Thyroid gland (tissue), 4 donors: ENCODE results near the gene ANKRD27. TPM values are rescaled to one million over a fixed set of nuclear protein-coding genes. Genes with fewer than 3 reads are reported as not detected.

Experiments used
- DNase-seq, 2 donors: peaks; one replicate each; pipeline ENCODE4 v3.0.0-alpha.2; 2019
- H3K27ac ChIP-seq, 3 donors: fragments of 200-600 bp; sonication (generic); 1 replicate in 2 of 3; 2 replicates in 1 of 3; pipeline ENCODE4 v1.5.1; 2016 to 2019; ENCODE audit warnings: mild to moderate bottlenecking in 1 of 3, moderate library complexity in 1 of 3
- H3K27me3 ChIP-seq: fragments of 200-600 bp; sonication (generic); one replicate; pipeline ENCODE4 v1.5.1; 2019
- H3K36me3 ChIP-seq, 2 donors: fragments of 200-600 bp; sonication (generic); one replicate each; pipeline ENCODE4 v1.5.1; 2016 to 2019
- H3K4me1 ChIP-seq, 2 donors: fragments of 200-600 bp; sonication (generic); one replicate each; pipeline ENCODE4 v1.5.1; 2017 to 2019
- H3K4me3 ChIP-seq, 3 donors: fragments of 200-600 bp; sonication (generic); replicated peaks in 1 of 3; 1 replicate in 2 of 3; 2 replicates in 1 of 3; pipeline ENCODE4 v1.5.1; 2016; ENCODE audit warnings: mild to moderate bottlenecking in 1 of 3
- H3K9me3 ChIP-seq: fragments of 200-600 bp; sonication (generic); one replicate; pipeline ENCODE4 v1.5.1; 2017
- CTCF ChIP-seq, 6 experiments: fragments of 200-600 bp in 3 of 6; fragments of 450-650 bp in 3 of 6; sonication (generic) in 3 of 6; IDR thresholded peaks; one replicate each; pipeline ENCODE4 v1.5.1; 2016 to 2019; ENCODE audit warnings: antibody characterized with exemption in 6 of 6, mild to moderate bottlenecking in 2 of 6, inconsistent platforms in 1 of 6, moderate library complexity in 1 of 6
- POLR2A ChIP-seq, 2 donors: fragments of 450-650 bp; IDR thresholded peaks; one replicate each; pipeline ENCODE4 v1.6.1; 2017; ENCODE audit warnings: antibody characterized with exemption in 2 of 2, mild to moderate bottlenecking in 2 of 2, moderate library complexity in 1 of 2
- WGBS, 2 donors: methylation state at CpG; one replicate each; pipeline ENCODE4 v1.1.5; 2017; 5-methylcytosine and 5-hydroxymethylcytosine counted together
- intact Hi-C: fragments of 100-400 bp; cut with DNase I; formaldehyde crosslinking; loops from one replicate; pipeline ENCODE4 v1.15.1; 2023
- total RNA-seq, 4 donors: library from RNA; depleted of rRNA; stranded (reverse); fragments of >200 nt; gene quantifications; one replicate each; pipeline ENCODE4 v1.2.3, GENCODE V29; 2016

The ANKRD27 gene
- total RNA-seq, 4 donors from 2014 or later, result 29.7 to 64.8 (median 48.7) TPM

DNA sequence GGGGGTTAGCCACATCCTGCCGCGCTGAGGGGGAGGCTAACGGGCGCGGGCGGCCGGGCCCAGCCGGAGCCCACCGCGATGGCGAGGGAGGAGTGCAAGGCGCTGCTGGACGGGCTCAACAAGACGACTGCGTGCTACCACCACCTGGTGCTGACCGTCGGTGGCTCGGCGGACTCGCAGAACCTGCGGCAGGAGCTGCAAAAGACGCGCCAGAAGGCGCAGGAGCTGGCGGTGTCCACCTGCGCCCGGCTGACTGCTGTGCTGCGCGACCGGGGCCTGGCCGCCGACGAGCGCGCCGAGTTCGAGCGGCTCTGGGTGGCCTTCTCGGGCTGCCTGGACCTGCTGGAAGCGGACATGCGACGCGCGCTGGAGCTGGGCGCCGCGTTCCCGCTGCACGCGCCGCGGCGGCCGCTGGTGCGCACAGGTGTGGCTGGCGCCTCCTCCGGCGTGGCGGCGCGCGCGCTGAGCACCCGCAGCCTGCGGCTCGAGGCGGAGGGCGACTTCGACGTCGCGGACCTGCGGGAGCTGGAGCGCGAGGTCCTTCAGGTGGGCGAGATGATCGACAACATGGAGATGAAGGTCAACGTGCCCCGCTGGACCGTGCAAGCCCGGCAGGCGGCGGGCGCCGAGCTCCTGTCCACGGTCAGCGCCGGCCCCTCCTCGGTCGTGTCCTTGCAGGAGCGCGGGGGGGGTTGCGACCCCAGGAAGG lies 1.4 kb upstream of the ANKRD27 start:
- H3K4me1 ChIP-seq, result peaks cover 17 to 22% of the 10 kb centered on the region in 2 donors
- H3K27me3 ChIP-seq, result no peaks in the 10 kb centered on the region
- H3K27ac ChIP-seq, result no peak overlapping the region
- intact Hi-C loops, result loop anchor here (10.0 kb wide), 1 partner anchor 92 kb away; the partner anchor contains the start of gene PDCD5
- DNase-seq, result peak; percentile 33 to 39
- no peaks in the 10 kb centered on the region for H3K9me3 ChIP-seq
- no peak for TF ChIP-seq CTCF (IDR thresholded peaks at IDR 0.05)
- no peak for TF ChIP-seq POLR2A (IDR thresholded peaks at IDR 0.05)
- 2 to 4% methylated on average over 5 to 30 of the region's 93 CpGs for WGBS, 2 donors
- no peaks in the 10 kb centered on the region for H3K36me3 ChIP-seq
- peak overlapping the region in 1 of 3 donors; percentile 99 for H3K4me3 ChIP-seq

GRCh38 chr19:32675720-32676185 lies 773 bp upstream of the ANKRD27 start, which contains the start of gene RGS9BP:
TSS of gene RGS9BP (plus strand) at chr19:32675848. CDS start at chr19:32676264, 416 bp downstream.
- Histone ChIP-seq H3K9me3 (no peaks in the 10 kb centered on the region), H3K4me3 (peak within 1 kb of the TSS; percentile 58 to 99 (median 98)), H3K27ac (peak within 1 kb of the TSS; percentile 40 to 82 (median 63)), H3K27me3 (no peaks in the 10 kb centered on the region), H3K36me3 (no peaks in the 10 kb centered on the region), H3K4me1 (peaks cover 17 to 22% of the 10 kb centered on the region in 2 donors)
- 1 to 9% methylated on average over 10 to 21 of the region's 53 CpGs for WGBS, 2 donors
- TF ChIP-seq POLR2A (IDR thresholded peaks at IDR 0.05) (no peak), CTCF (IDR thresholded peaks at IDR 0.05) (no peak)
- intact Hi-C loops, result loop anchor here (10.0 kb wide), 1 partner anchor 91 kb away; the partner anchor contains the start of gene PDCD5
- peak; percentile 82 for DNase-seq

GRCh38 chr19:32674153-32674930 lies 638 bp downstream of the ANKRD27 start:
- peak overlapping the region in 2 of 3 donors; percentile 63 to 82 for H3K27ac ChIP-seq
- no peaks in the 10 kb centered on the region for H3K36me3 ChIP-seq
- peaks cover 25 to 29% of the 10 kb centered on the region in 2 donors for H3K4me1 ChIP-seq
- H3K4me3 ChIP-seq, result peak overlapping the region; percentile 58 to 99 (median 98)
- H3K27me3 ChIP-seq, result no peaks in the 10 kb centered on the region
- no peaks in the 10 kb centered on the region for H3K9me3 ChIP-seq
- WGBS, 2 donors, result 2 to 3% methylated on average over 23 to 28 of the region's 67 CpGs
- DNase-seq, result no peak
- TF ChIP-seq POLR2A (IDR thresholded peaks at IDR 0.05) (no peak), CTCF (IDR thresholded peaks at IDR 0.05) (no peak)
- intact Hi-C loops, result loop anchor here (10.0 kb wide), 1 partner anchor 90 kb away; the partner anchor contains the start of gene PDCD5

DNA sequence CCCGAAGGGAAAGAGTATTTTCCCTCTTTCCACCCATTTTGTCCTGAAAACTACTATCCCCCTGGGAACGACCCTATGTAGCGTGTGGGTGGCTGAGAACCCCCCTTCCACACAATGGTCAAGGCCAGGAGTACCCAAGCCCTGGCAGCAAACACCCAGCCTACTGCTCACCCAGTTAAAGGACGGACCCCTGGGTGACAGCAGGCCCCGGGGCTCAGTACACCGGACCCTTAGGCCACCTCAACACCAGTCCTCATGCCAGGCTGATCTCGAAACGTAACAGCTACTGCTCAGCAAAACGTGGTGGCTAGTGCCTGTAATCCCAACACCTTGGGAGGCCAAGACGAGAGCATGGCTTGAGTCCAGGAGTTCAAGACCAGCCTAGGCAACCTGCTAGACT lies 1.4 kb downstream of the ANKRD27 start:
- Histone ChIP-seq H3K27ac (no peak overlapping the region), H3K36me3 (no peaks in the 10 kb centered on the region), H3K9me3 (no peaks in the 10 kb centered on the region), H3K4me1 (peaks cover 25 to 29% of the 10 kb centered on the region in 2 donors), H3K27me3 (no peaks in the 10 kb centered on the region), H3K4me3 (no peak overlapping the region)
- 83 to 88% methylated on average over 8 to 10 of the region's 10 CpGs for WGBS, 2 donors
- intact Hi-C loops, result loop anchor here (10.0 kb wide), 1 partner anchor 89 kb away; the partner anchor contains the start of gene PDCD5
- DNase-seq, result no peak
- TF ChIP-seq POLR2A (IDR thresholded peaks at IDR 0.05) (no peak), CTCF (IDR thresholded peaks at IDR 0.05) (no peak)
